OCI-LY7 (cell line): ENCODE measurements around the gene MTHFD1L.

Experiments used
- EZH2phosphoT487 ChIP-seq: fragments of 200-600 bp; sonication (generic); IDR thresholded peaks from 2 replicates; pipeline ENCODE4 v1.6.1; 2018; ENCODE audit warnings: low read depth, borderline replicate concordance, mild to moderate bottlenecking, mixed run types, antibody characterized with exemption, low read length, moderate library complexity, mixed read lengths
- TF ChIP-seq, protein P1 (sequence below): fragments of 200-600 bp; sonication (generic); conservative IDR thresholded peaks from 2 replicates; pipeline ENCODE4 v1.5.1; 2014; ENCODE audit warnings: mild to moderate bottlenecking, antibody characterized with exemption, low read length, moderate library complexity, mixed read lengths

DNA sequence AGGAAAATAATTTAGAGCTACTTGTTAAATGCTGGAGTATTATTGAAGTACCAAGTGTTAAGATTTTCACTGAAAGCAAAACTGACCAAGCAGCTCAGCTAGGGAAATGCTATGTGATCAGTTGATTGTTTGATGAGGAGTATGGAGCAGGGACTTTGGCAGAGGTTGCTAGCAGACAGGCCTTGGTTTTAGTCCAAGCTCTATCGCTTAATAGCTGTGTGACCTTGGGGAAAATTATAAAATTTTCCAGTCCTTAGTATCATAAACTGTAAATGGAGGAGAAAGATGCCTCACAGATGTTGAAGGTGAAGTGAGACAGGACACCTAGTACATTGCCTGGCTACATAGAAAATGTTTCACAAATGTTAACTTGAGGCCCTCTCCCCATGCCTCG, 136.6 kb downstream of the MTHFD1L start:
- TF ChIP-seq, protein P1, sequence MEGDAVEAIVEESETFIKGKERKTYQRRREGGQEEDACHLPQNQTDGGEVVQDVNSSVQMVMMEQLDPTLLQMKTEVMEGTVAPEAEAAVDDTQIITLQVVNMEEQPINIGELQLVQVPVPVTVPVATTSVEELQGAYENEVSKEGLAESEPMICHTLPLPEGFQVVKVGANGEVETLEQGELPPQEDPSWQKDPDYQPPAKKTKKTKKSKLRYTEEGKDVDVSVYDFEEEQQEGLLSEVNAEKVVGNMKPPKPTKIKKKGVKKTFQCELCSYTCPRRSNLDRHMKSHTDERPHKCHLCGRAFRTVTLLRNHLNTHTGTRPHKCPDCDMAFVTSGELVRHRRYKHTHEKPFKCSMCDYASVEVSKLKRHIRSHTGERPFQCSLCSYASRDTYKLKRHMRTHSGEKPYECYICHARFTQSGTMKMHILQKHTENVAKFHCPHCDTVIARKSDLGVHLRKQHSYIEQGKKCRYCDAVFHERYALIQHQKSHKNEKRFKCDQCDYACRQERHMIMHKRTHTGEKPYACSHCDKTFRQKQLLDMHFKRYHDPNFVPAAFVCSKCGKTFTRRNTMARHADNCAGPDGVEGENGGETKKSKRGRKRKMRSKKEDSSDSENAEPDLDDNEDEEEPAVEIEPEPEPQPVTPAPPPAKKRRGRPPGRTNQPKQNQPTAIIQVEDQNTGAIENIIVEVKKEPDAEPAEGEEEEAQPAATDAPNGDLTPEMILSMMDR: no peak
- TF ChIP-seq EZH2phosphoT487: no peak
